ENCODE data around the gene ARHGAP18.

ARHGAP18 gene

DNA sequence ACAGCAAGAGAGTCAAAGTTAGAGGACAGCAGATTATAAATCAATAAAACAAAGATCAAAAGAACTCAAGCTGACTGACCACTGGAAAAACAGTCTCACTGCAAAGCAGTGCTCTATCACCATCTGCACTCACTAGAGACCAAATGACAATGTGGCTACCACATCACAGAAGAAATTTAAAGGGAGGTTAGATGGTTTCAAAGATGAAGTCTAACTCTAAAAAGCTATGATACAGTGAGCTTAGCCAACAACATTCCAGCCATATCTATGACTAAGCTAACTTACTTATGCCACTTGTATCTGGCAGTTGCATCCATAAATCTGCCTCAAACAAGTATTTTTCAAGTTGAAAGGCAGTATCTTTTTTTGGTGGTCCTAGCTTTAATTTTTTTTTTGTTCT is 68.6 kb downstream of the ARHGAP18 start:
- DNase-seq, result no peak

DNA sequence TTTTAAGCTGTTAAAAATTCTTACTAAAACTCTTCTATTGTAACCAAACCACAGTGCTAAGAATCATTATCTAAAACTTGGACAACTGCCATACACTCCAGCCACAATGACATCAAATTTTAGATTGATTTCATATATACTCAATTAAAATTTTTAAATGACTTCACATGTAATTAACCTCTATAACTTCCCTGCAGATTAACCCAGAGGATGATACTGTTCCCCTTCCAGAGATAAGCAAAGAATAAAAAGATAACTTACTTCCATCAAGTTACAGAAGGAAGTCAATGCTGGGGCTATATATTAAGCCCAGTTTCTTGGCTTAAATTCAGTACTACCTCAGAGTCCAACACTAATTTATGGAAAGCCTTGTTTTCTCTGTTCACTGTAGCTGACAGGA is 71.3 kb downstream of the ARHGAP18 start:
- DNase-seq, result no peak

DNA sequence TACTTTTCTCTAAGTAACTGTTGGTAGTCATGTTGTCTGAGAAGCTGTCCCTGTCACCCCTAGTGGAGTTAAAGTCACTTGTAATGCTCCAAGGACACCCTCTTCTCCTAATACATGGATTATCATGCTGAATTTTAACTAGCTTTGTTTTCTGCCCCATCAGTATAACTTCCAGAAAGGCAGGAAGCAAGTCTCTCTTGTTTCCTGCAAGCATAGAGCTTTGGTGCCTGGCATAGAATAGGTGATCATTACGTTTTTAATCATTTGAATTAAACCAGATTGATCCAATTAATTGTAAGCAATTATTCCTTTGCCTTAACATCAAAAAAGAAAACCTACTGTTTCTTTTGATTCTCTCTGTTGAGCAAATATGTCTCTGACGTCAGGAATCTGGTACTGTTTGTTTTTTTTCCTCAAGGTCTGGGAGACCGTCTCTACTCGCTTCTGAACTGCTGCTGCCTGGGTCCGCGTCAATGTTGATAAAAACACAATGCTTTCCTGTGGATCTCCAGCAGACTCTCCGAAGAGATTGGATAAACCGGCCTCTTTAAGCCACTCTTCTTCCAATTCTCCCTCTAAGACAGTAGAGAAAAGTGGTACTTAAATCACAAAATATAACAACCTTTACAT is 71.8 kb downstream of the ARHGAP18 start:
- DNase-seq, result no peak

DNA sequence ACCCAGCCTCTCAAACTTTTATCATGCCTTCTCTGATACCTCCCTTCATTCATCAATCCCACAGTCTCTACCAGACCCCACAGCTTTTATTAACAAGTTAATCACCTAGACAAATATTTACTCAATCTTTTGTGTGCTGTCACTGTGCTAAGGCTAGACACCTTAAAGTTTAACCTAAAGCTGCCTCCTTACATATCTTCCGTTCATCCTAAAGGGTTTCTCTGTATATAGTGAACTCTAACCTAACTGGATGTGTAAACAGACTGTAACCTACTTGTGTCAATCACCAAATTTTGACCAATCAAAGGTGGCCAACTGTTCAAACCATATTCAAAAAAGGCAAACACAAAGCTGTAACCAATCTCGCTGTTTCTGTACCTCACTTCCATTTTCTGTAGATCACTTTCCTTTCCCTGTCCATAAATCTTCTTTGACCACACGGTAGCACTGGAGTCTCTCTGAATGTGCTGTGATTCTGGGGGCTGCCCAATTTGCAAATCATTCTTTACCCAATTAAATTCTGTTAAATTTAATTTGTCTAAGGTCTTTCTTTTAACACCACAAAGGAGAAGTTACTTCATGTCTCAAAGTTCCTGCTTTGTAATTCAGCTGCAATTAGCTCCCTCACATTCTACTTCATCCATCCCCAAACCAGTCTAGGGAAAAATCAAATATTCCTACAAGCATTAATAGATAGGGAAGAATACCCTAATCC is 72.5 kb downstream of the ARHGAP18 start:
- DNase-seq, result no peak

DNA sequence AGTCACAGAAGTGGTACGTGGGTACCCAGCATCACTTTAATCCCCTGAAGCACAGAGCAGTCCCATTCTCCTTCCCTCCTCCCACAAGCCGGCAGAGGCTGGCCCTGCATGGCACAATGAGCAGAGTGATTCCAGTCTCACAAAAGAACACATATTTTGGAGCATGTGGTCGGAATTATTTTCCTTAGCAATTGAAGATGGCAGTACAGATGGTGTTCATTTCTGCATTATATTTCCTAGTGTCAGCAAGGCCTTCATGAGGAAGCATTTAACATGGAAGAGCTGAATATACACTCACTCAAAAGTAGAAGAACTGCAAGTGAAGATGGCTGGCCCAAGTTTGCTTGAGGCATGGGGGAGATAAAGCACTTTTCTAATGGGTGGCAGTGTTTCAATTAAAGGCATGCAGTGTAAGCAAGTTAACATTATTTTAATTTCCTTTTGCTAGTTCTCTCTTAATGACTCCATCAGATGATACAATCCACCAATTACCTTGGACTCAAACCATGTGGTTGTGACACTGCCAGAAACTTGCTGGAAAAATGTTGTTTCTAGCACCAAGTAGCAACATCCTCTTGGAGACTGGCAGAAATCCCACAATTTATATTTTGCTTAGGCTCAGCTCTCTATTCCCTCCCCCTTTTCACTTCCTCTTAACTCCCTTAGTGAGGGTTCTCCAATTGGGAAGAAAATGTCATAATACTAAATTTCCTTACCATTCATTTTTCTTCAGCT is 74.4 kb downstream of the ARHGAP18 start:
- no peak for DNase-seq

DNA sequence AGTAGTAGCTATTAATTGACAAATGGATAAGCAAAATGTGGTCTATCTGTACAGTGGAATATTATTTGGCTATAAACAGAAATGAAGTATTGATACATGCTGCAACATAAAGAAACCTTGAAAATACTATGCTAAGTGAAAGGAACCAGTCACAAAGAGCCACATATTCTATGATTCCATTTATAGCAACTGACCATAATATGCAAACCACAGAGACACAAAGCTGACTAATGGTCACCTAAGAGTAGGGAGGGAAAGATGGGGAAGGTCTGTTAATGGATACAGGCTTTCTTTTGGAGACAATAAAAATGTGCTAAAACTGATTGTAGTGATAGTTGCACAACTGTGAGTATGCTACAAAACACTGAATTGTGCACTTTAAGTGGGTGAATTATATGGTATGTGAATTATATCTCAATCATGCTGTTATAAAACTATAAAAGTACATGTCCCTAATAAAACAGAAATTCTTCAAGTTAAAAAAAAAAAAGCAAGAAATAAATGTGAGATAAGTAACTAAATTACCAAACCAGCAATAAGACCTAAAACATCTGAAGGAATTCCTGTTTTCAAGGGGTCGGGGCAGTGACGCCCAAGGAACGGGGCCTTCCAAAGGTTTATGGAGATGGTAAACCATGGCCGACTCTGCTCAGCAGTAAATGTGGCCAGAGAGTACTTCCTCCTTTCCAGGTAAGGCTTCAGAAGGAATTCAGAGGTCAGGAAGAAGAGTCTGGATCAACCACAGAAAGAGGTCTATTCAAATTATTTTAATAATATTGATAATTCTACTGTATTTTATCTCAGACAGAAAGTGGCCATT is 75.4 kb downstream of the ARHGAP18 start:
- DNase-seq, result no peak

DNA sequence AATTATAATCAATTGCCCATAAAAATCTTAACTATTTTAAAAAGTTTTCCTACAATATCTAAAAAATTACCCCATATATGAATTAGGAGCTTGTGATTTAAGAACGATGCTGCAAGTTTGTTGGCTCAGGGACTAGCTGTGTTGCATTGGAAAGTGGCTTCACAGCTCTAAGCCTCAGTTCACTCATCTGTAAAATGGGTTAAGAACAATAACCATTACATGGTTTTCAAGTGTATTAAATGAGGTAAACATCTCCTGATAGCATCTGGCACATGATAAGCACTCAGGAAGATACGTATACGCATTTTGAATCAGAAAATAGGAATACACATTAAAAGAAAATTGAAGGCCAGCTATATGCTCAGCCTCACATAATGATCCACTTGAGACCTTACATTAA is 76.4 kb downstream of the ARHGAP18 start:
- DNase-seq, result no peak

DNA sequence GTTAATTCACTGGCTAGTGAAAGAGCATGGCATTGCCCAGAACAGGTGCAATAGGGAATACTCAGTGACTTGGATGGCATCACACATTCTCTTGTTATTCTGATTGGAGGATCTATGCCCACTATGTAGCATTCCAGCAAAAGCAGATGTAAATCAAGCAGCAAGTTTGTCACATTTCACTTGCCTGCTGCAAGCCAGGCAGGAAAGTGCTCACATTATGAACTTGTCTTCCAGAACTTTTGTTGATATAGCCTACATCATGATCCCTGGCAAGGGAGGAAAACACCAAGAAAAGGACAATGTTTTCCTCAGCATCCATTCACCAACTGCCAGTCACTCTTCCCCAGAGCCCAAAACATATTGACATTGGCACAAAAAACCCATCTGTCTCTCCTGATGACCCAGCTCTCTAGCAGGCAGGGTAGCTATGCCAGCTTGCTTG is 77.8 kb downstream of the ARHGAP18 start:
- no peak for DNase-seq

DNA sequence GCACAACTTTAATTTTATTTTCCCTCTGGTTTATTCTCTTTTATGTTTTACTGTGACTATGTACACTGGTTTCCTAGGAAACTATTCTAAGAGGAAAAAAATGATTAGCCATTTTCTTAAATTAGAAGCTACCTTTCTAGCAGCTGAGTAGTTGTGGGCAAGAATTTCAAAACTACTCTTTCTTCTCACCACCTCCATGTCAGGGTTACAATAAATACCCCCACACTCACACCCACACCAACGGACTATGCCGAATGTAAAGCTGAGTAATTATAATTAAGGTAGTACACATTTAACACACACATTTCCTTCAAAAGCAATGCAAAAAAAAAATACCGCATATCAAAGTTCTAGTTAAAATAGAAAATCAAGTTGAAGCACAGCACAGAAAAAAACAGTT is 78.9 kb downstream of the ARHGAP18 start:
- no peak for DNase-seq

DNA sequence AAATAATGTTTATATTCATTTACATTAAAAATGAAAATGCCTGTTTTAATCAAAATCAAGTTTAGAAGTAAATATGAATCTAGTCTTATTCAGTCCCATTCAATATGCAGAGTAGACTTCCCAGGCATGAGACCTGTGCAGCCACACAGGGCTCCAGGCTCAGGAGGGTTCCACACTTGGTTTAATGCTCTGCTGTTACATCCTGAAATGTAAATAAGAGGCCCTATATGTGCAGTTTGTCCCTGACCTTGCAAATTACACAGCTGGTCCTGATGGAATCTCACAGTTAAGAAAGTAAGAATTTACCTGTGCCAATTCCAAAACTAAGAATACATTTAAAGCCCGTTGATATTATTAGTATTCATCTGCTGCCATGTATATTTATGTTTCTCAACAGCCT is 79.4 kb downstream of the ARHGAP18 start:
- no peak for DNase-seq

DNA sequence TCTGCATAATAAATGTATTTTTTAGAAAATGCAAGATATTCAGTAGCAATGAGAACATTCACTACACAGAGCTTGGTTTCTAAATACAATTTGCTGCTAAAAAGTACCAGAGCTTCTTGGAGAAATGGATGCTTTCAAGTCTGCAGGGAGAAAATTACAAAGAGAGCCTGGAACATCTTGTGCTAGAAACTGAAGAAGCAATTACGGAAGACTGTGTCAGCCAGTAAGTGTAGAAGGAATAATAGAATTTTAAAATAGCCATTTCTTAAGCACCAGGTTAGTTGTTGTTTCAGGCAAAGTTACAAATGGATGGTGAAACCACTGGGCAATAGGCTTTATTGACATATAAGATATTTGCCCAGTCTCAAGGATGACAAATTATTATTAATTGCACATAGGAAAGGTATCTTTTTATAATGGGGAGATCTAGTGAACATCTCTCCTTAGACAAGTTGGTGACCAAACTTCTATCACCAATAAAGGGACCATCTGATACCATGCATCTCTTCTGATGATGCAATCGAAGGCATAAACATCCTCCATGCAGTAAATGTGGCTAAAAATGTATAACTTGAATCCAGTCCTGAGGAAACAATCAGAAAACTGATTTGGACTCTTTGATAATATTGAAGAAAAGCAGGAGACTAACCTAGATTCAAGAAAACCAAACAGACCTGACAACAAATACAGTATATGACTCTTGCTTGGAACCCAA is 81.7 kb downstream of the ARHGAP18 start:
- no peak for DNase-seq

DNA sequence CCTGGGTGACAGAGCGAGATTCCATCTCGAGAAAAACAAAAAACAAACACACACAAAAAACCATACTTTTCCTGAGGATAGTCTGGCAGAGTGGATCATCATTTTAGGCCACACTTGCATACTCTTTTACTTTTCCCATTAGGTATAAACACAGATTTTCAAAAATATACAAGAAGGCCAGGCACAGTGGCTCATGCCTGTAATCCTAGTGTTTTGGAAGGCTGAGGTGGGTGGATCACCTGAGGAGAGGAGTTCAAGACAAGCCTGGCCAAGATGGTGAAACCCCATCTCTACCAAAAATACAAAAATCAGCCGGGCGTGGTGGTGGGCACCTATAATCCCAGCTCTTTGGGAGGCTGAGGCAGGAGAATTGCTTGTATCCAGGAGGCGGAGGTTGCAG is 85.5 kb downstream of the ARHGAP18 start:
- DNase-seq, result no peak

DNA sequence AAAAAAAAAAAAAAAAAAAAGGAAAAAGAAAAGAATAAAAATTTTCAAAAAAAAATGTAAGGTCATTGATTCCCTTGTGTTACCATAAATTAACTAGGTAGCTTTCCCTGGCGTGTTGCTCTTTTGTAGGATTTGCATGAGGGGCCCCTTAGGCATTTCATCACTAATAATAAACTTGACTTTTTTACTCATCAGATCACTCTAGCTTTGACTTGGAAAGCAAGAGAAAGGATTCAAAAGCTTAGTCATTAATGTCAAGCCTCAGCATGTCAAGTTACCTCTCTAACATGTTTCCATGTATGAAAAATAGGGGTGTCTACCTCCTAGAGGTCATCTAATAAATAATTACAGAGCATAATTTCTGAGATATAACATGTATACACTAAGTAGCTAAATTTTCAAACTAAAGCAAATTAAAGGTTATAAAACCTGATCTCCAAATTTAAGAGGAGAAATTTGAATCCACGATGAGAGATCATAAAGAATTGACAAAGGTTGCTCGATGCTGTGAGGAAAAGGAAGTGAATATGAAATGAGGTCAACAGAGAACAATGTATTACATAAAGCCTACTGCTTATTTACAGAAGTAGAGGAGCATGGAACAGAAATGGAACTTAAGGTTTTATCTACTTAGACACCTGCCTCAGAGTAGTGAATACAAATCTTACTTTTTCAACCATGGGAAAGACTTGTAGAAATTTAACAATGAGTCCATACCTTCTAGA is 86.8 kb downstream of the ARHGAP18 start:
- DNase-seq, result no peak

DNA sequence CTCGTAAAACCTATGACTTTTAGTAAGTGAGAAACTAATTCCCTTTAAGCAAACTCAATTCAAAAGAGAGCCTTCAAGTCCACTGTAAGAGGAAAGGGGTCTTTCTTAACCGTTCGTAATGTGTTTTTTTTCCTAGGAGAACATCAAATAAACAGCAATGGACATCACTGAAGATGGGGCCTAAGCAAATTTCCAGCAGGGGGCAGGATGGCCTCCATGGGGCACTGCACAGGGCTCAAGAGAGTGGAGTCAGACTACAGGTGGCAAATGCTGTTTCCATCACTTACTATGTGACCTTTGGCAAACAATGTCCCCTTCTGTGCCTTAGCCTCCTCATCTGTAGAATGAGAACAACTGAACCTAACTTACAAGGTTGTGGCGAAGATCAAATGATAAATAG is 88.7 kb downstream of the ARHGAP18 start:
- DNase-seq, result peak; percentile 40

DNA sequence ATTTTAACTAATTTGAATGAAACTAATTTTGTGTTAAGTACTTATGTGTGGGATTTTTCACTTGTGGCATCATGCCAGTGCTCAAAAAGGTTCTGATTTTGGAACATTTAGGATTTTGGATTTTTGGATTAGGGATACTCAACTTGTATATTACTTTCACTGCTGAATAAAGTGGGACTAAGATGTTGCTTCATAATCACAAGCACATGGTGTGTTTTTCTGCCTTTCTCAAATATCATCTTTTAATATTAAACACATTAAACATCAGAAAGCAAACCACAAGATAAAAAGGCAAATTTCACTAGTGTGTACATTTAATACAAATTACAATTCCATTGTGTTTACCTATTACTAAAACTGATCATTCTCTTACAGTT is 89.8 kb downstream of the ARHGAP18 start:
- DNase-seq, result no peak

DNA sequence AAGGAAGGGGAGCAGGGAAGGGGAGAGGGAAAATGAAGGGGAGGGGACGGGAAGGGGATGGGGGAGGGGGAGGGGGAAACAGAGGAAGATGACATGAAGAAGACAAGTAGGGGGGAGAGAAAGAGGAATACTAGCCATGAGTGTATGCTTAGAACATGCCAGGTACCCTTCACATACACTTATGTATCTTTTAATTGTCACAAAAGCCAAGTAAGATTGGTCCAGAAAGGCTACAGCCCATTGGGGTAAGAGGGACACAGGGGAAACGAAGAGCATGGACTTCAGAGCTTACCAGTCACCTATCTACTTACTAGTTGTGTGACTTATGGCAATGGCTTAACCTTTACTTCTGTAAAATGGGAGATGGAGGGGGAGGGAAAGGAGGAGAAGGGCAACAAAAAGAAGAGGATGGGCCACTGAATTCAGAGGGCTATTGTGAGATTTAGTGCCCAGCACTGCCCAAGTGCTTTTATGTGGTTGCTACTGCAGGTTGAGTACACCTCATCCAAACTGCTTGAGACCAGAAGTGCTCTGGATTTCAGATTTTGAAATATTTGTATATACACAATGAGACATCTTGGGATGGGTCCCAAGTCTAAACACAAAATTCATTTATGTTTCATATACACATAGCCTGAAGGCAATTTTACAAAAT is 90.3 kb downstream of the ARHGAP18 start:
- no peak for DNase-seq

DNA sequence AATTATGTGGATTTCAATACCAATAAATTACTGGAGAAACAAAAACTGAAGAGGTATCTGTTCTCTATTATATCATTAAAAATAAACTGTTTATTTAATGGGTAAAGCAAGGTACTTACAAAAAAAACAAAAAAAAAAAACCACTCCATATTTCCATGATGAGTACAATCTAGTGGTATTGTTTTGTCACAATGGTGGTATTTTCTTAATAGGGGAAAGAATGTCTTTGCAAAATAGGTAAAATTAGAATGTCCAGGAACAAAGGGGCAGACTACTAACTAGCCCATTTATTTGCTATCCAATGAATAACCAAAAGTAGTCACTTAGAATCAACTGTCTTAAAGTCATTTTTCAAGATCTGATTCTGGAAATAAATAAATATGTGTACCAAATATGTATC is 92.0 kb downstream of the ARHGAP18 start:
- DNase-seq, result no peak

DNA sequence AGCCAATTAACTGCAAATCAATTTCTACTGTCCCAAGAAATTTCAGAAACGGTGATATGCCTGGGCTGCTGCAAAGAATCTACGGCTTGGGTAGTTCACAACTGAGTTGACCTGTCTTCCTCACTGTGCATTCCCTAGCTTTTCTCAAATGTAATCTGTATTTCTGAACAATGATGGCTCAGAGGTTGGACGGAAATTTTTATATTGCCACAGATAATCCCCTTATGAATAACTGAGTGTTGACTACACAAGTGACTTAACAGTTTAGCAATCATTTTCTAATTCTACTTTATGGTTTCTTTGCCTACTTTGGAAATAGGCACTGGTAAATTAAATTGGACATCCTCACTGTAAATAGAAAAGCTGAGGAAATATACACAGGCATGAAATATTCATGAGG is 94.5 kb downstream of the ARHGAP18 start:
- no peak for DNase-seq

DNA sequence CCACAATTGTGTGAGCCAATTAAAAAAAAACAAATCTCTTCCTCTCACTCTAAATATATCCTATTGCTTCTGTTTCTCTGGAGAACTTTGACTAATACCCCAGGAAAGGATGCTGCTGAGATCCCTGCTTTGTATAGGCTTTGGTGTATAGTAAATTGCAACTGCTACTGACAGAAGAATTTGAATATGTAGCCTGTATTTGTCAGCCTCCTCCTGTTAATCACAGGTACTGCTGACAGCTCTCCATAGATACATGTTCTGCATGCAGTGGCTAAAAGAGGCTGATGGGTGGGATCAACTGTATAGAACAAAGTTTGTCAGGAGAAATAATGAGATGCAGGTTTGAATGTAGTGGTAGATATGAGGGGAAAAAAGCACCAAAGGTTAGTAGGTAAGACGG is 95.0 kb downstream of the ARHGAP18 start:
- DNase-seq, result no peak

DNA sequence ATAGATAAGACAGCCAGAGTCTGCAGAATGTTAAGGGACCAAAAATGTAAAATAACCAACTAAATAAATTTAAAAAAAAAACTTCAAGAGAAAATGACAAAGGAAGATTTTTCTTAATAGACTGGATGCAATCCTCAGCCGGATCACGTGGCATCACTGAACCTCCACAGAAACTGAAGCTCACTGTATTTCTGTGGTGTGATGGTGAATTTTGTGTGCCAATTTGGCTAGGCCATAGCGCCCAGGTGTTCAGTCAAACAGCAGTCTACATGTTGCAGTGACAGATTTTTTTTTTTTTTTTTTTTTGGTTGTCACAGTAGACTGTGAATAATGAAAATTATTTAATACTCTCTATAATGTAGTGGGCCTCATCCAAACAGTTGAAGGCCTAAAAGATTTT is 95.5 kb downstream of the ARHGAP18 start:
- DNase-seq, result no peak

DNA sequence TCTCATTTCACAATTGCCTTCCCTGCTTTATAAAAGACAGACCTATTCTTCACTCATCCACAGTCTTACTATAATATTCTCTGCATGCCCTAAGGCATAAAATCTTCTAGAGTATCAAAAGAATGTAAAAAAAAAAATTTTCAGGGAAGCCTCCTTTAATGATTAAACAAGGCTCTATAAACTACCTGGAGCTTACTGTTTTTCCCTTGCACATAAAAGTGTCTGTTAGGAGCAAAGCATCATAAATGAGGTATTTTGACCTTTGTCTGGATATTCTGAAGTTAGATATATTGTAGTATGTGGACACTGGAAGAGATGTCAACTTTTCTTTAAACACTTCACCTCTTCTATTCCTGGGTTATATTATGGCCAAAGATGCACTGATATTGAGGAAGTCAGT is 97.5 kb downstream of the ARHGAP18 start:
- DNase-seq, result no peak

All from stimulated activated CD4-positive, alpha-beta T cell treated with anti-CD3 and anti-CD28 coated beads, Interleukin-4, amount 100 ng/mL, for 24 hours (primary cell).